Ecto neural progenitor cell (in vitro differentiated cells): Measurements from ENCODE around the gene UNC13D.

ENCODE experiments used
- DNase-seq: peaks from one replicate; pipeline ENCODE4 v3.0.0-alpha.2; 2018; ENCODE audit warnings: low spot score

UNC13D gene

GRCh38 chr17:75834279-75834920, 9.8 kb downstream of the UNC13D start:
- no peak for DNase-seq

- peak; percentile 66 for DNase-seq
Measured at GRCh38 chr17:75832652-75833400, 11.4 kb downstream of the UNC13D start.

GRCh38 chr17:75832164-75832651, 12.0 kb downstream of the UNC13D start:
- no peak for DNase-seq

GRCh38 chr17:75831032-75831571, 13.1 kb downstream of the UNC13D start:
- no peak for DNase-seq

GRCh38 chr17:75830164-75831031, 13.8 kb downstream of the UNC13D start:
- peak; percentile 85 for DNase-seq

GRCh38 chr17:75829747-75830146, 14.5 kb downstream of the UNC13D start:
- no peak for DNase-seq

GRCh38 chr17:75828741-75829140, 15.5 kb downstream of the UNC13D start:
- DNase-seq: no peak

GRCh38 chr17:75828076-75828400, 16.2 kb downstream of the UNC13D start:
- no peak for DNase-seq

GRCh38 chr17:75827308-75828075, 16.7 kb downstream of the UNC13D start:
- peak; percentile 94 for DNase-seq

- DNase-seq: no peak
Measured at GRCh38 chr17:75826561-75827307, 17.5 kb downstream of the UNC13D start.

- no peak for DNase-seq
Measured at GRCh38 chr17:75825748-75826370, 18.3 kb downstream of the UNC13D start.

- no peak for DNase-seq
Measured at GRCh38 chr17:75825149-75825552, 19.1 kb downstream of the UNC13D start.

GRCh38 chr17:75824666-75825065, 19.5 kb downstream of the UNC13D start:
- no peak for DNase-seq

GRCh38 chr17:75824050-75824552, 20.1 kb downstream of the UNC13D start:
- no peak for DNase-seq

GRCh38 chr17:75823257-75824041, 20.8 kb downstream of the UNC13D start:
- DNase-seq: no peak

- DNase-seq: no peak
Measured at GRCh38 chr17:75822800-75823166, 21.4 kb downstream of the UNC13D start.

GRCh38 chr17:75822119-75822799, 21.9 kb downstream of the UNC13D start:
- no peak for DNase-seq

GRCh38 chr17:75821552-75821951, 22.7 kb downstream of the UNC13D start:
- DNase-seq: no peak
